HG03565 (cell line): ENCODE results near the gene ACOT8.
"Not testable (repeated sequence)": the region's sequence is repeated elsewhere in the genome, so short reads cannot be mapped to it uniquely, and the experiment has no call there.

Source experiments
- ATAC-seq: cut with Tn5 transposase; IDR thresholded peaks from one replicate; pipeline ENCODE4 v1.9.1; 2021; ENCODE audit warnings: mild to moderate bottlenecking, moderate library complexity; ENCODE audit not compliant: unreplicated experiment

ACOT8 gene

DNA sequence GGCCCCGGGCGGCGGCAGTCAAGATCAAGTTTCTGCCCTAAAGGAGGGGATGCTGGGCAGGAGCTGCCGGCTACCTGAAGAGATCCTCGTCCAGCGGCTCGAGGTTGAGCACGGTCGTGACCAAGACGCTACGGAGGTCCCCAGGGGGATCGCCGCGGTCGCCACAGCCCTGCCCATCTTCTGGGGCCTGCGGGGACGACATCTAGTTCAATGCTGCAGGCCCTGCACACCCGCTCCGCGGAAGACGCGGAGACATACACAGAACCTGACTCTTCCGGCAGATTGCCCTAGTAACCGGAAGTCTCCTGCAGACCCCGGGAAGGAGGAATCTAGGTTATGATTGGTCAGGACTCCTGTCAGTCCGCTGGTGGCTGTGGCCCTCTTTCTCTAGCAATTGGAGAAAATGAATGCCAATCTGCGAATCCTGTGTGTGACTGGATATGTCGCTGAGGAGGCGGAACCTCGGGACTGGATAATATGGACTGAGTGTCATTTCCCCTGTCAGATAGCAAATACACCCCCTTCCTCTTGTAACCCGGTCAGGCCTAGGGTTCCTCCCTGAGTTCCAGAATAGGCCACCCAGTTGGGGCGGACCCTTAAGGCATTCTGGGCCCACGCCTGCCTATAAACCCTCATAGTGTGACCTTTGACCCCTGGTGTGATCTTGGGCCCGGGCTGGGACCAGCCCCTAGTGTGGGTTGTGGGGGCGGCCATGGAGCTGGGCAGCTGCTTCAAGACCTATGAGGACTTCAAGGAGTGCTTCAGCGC is at the start of gene ACOT8, which contains the start of gene ZSWIM3:
ACOT8 (minus strand) TSS at position 279 of the 768 bp plus-strand sequence; CDS start at position 202, 77 bp downstream.
ZSWIM3 (plus strand) TSS at position 501 of the 768 bp plus-strand sequence; CDS start at position 713, 212 bp downstream.
- peak; percentile 94 for ATAC-seq

DNA sequence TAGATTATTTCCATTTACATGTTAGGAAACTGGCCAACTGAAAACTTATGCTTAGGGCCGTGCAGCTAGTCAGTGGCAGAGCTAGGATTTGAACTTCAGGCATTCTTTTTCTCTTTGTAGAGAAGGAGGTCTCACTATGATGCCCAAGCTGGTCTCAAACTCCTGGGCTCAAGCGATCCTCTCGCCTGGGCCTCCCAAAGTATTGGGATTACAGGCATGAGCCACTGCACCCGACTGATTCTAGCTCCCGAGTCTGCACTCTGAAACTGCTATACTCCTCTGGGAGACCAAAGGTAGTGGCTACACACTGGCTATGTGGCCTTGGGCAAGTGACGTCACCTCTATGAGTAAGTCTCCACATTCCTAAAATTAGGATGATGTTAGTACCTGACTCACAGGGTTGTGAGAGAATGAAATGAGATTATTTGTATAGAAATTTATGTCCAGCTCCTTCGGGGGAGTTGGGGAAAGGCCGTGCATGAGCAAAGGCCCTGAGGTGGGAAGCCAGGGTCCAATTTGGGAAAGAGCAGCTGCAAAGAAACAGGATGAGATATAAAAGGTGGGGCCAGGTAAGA is 48.4 kb upstream of the ACOT8 start:
- ATAC-seq: no peak

DNA sequence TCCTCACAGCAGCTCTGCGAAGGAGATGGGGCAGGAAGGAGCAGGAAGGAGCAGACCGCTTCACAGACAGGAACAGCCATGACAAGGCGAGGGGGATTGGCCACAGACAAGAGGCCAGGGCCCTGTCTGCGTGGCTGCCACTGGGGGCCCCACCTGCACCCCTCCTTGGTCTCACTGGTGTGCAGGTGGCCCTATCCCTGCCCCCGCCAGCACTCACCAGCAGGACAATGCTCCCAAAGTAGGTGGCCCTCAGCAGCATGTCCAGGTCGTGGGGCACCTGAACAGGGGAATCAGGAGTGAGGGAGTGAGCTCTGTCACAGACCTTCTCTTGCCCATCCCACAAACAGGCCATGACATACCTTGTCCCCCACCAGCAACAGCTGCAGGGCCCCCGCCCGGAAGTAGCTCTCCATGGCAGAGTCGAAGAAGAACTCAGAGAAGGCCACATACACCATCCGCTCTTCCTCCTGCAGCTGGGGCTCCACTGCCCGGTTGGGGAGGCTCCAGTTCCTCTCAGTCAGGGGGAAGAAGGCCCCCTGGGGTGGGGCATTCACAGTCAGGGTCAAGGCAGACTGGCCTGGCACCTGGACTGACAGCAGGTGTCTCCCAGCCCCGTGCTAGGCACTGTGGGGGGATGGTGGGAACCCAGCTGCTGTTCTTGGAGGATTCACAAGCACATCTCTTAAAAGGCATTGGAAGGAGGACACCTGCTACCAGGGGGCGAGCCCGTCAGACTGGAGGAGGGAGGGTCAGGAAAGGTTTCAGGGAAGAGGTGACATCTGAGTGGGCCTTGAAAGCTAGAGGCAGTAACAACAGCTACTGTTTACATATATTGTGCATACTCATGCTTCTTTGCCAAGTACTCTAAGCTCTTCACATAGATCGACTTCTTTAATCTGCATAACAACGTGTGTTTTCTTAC is 47.7 kb upstream of the ACOT8 start:
- no peak for ATAC-seq

DNA sequence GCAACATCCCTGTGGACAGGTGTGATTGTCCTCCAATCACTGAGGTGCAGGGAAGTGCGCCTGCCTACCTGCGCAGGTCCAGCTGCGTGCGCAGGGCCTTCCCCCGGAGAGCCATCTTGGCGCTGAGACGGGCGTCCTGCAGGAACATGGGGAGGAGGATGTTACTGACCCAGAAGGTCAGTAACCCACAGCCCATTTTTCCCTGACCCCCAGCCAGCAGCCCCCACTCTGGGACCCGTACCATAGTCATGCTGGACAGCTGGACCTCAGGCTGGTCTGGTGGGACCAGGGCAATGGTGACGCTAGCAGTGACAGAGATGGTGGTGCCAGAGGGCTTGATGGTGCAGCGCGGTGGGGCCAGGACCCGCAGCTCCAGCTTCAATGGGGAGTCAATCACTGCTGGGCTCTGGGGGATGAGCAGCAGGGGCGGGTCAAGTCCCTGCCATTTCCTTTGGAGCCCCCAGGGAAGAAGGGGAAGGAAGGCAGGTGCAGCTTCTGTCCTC is 45.1 kb upstream of the ACOT8 start:
- ATAC-seq: no peak

- not testable (repeated sequence) for ATAC-seq
Observed at GRCh38 chr20:45901332-45901731, 44.1 kb upstream of the ACOT8 start.

- no peak for ATAC-seq
Observed at GRCh38 chr20:45899046-45899835, 42.0 kb upstream of the ACOT8 start.

DNA sequence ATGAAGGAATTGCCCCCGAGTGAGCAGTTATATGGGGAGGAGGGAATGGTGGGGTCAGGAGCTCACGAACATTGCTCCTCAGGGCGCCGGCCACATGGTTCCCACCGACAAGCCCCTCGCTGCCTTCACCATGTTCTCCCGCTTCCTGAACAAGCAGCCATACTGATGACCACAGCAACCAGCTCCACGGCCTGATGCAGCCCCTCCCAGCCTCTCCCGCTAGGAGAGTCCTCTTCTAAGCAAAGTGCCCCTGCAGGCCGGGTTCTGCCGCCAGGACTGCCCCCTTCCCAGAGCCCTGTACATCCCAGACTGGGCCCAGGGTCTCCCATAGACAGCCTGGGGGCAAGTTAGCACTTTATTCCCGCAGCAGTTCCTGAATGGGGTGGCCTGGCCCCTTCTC is 41.1 kb upstream of the ACOT8 start:
- no peak for ATAC-seq

- no peak for ATAC-seq
Observed at GRCh38 chr20:45897692-45898091, 40.5 kb upstream of the ACOT8 start.

DNA sequence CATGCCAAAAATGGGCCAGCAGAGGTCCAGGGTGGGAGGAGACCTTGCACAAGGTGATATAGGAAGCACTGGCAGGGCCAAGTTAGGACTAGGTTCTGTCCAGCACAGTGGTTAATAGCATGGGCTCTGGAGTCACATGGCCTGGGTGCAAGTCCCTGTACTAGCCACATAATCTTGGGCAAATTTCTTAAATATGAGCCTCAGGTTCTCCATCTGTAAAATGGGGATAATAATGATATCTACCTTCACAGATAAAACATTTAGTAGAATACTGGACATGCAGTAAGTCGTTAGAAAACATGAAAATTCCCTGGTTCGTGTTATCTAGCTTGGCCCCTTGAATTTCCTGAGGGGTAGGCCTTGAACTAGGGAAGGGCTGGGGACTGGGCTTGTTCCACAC is 40.1 kb upstream of the ACOT8 start:
- no peak for ATAC-seq

DNA sequence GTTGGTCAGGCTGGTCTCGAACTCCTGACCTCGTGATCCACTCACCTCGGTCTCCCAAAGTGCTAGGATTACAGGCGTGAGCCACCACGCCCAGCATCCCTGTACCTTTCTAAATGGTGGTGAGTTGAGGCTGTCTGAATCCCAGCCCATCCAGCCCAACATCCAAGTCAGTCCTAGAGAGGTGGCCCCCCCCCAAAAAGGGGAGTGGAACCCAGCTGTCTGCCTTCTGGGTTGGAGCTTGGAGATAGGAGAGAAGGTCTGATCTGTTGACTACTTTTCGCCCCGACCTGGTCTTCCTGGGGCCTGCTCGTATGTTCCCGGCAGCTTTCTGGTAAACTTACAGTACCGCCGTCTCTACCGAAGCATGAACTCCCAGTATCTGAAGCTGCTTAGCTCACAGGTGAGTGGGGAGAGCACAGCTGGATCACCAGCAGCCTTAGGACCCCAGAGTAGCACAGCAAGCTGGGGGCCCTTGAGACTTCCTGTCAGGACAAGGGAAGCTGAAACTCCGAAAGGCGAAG is 39.5 kb upstream of the ACOT8 start:
- ATAC-seq: no peak

DNA sequence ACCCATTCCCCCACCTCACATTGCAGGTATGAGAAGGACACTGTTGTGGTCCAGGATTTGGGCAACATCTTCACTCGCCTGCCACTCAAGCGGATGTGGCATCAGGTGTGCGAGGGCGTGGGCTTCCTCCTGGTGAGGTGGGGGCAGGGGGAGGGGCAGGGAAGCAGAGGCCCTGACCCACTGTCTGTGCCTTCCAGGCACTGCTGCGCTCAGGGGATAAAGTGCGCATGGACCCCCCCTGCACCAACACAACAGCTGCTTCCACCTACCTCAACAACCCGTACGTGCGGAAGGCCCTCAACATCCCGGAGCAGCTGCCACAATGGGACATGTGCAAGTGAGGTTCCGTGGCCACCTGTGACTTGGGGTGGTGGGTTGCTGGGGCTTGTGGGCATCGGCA is 37.6 kb upstream of the ACOT8 start:
- no peak for ATAC-seq

DNA sequence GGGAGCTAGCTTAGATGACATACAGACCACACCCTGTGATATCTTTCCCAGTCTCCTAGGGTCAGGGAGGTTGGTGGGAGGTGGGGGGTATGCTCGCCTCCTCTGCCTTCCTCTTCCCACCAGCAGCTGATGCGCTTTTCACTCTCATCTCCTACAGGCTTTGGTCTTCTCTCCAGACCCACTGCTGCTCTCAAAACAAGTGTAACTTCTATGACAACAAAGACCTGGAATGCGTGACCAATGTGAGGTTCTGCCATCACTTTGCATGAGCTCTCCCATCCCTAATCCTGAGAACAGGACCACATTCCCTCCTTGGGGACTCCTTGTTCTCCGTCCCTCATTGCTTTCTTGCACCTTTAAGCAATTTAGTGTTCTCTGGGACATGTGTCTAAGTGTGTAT is 36.6 kb upstream of the ACOT8 start:
- ATAC-seq: no peak

- ATAC-seq: no peak
Observed at GRCh38 chr20:45892828-45893500, 35.8 kb upstream of the ACOT8 start.

- no peak for ATAC-seq
Observed at GRCh38 chr20:45892049-45892825, 35.0 kb upstream of the ACOT8 start.

- ATAC-seq: peak; percentile 58
Observed at GRCh38 chr20:45890985-45891983, 34.1 kb upstream of the ACOT8 start, which contains the start of the genes CTSA and NEURL2. TSS of gene CTSA (plus strand) at chr20:45891335. CDS start at chr20:45891569, 234 bp downstream. TSS of gene NEURL2 (minus strand) at chr20:45891208. CDS start at chr20:45890991, 217 bp downstream.

- no peak for ATAC-seq
Observed at GRCh38 chr20:45890077-45890984, 33.1 kb upstream of the ACOT8 start.
